Neural progenitor cell (in vitro differentiated cells): Measurements from ENCODE around the gene PSPH. TPM values are rescaled to one million over a fixed set of nuclear protein-coding genes. Genes with fewer than 3 reads are reported as not detected.
A peak's percentile ranks its signal among the peaks of the same experiment; 100 is the strongest.
"Not testable (repeated sequence)": the region's sequence is repeated elsewhere in the genome, so short reads cannot be mapped to it uniquely, and the experiment has no call there.

Experiments
- DNase-seq: peaks from one replicate; pipeline ENCODE4 v3.0.0-alpha.2; 2016; ENCODE audit warnings: low spot score
- H2AFZ ChIP-seq: fragments of 200-600 bp; sonication (generic); replicated peaks from 2 replicates; pipeline ENCODE4 v1.6.1; 2016; ENCODE audit warnings: antibody characterized with exemption
- H3F3A ChIP-seq: fragments of 200-600 bp; sonication (generic); 2 replicates; pipeline ENCODE4 v1.6.1; 2016; ENCODE audit warnings: antibody characterized with exemption, low read depth
- H3K27ac ChIP-seq: fragments of 200-600 bp; sonication (generic); 2 replicates; pipeline ENCODE4 v1.5.1; 2016; ENCODE audit warnings: mild to moderate bottlenecking
- H3K27me3 ChIP-seq: fragments of 200-600 bp; sonication (generic); 2 replicates; pipeline ENCODE4 v1.6.1; 2016; ENCODE audit warnings: mild to moderate bottlenecking, moderate library complexity
- H3K36me3 ChIP-seq: fragments of 200-600 bp; sonication (generic); 2 replicates; pipeline ENCODE4 v1.5.1; 2016
- H3K4me1 ChIP-seq: fragments of 200-600 bp; sonication (generic); 2 replicates; pipeline ENCODE4 v1.6.1; 2016; ENCODE audit warnings: mixed run types
- H3K4me2 ChIP-seq: fragments of 200-600 bp; sonication (generic); 2 replicates; pipeline ENCODE4 v1.6.1; 2016
- H3K4me3 ChIP-seq: fragments of 200-600 bp; sonication (generic); 2 replicates; pipeline ENCODE4 v1.5.1; 2016
- H3K79me2 ChIP-seq: fragments of 200-600 bp; sonication (generic); 2 replicates; pipeline ENCODE4 v1.6.1; 2016; ENCODE audit warnings: low read depth
- H3K9ac ChIP-seq: fragments of 200-600 bp; sonication (generic); 2 replicates; pipeline ENCODE4 v1.6.1; 2016
- H3K9me3 ChIP-seq: fragments of 200-600 bp; sonication (generic); 2 replicates; pipeline ENCODE4 v1.5.1; 2016; ENCODE audit warnings: low read depth
- H4K20me1 ChIP-seq: fragments of 200-600 bp; sonication (generic); 2 replicates; pipeline ENCODE4 v1.6.1; 2016; ENCODE audit warnings: low read depth
- H3K27ac Mint-ChIP-seq: 3 replicates; pipeline ENCODE4 v1.8.0; 2021; ENCODE audit warnings: mixed read lengths
- H3K27me3 Mint-ChIP-seq: 2 replicates; pipeline ENCODE4 v1.8.0; 2022; ENCODE audit warnings: low read depth, mild to moderate bottlenecking, inconsistent platforms, moderate library complexity, mixed read lengths; ENCODE audit not compliant: insufficient read depth
- H3K36me3 Mint-ChIP-seq: 3 replicates; pipeline ENCODE4 v1.8.0; 2021; ENCODE audit warnings: mixed read lengths
- H3K4me1 Mint-ChIP-seq: 3 replicates; pipeline ENCODE4 v1.8.0; 2021; ENCODE audit warnings: mixed read lengths
- H3K4me3 Mint-ChIP-seq: 3 replicates; pipeline ENCODE4 v1.8.0; 2021; ENCODE audit warnings: mild to moderate bottlenecking, moderate library complexity, mixed read lengths
- H3K9me3 Mint-ChIP-seq: 3 replicates; pipeline ENCODE4 v1.8.0; 2020; ENCODE audit warnings: mixed read lengths
- EZH2 ChIP-seq: fragments of 200-600 bp; sonication (generic); IDR thresholded peaks from 2 replicates; pipeline ENCODE4 v1.6.1; 2017; ENCODE audit warnings: antibody characterized with exemption, mild to moderate bottlenecking, moderate library complexity
- EZH2phosphoT487 ChIP-seq: fragments of 200-600 bp; sonication (generic); IDR thresholded peaks from 2 replicates; pipeline ENCODE4 v1.6.1; 2017; ENCODE audit warnings: antibody characterized with exemption
- total RNA-seq: library from RNA; depleted of rRNA; stranded (reverse); fragments of >200 nt; gene quantifications from 2 replicates; pipeline ENCODE4 v1.2.3, GENCODE V29; 2015; ENCODE audit warnings: low replicate concordance
- TF ChIP-seq, protein P1 (sequence below): fragments of 200-600 bp; sonication (generic); IDR thresholded peaks from 2 replicates; pipeline ENCODE4 v1.5.1; 2017; ENCODE audit warnings: antibody characterized with exemption, mild to moderate bottlenecking

The PSPH gene
- total RNA-seq, 1 donor from 2014 or later: 54.9 TPM

GRCh38 chr7:56040730-56041129, 10.5 kb downstream of the PSPH start:
- H2AFZ ChIP-seq: no peak overlapping the region
- no peak overlapping the region for H3K9ac ChIP-seq
- Mint-ChIP-seq H3K4me3 (no peak overlapping the region), H3K36me3 (peaks cover 6% of the 10 kb centered on the region), H3K4me1 (no peaks in the 10 kb centered on the region), H3K9me3 (no peaks in the 10 kb centered on the region), H3K27me3 (peaks cover 3% of the 10 kb centered on the region), H3K27ac (no peak overlapping the region)
- H3K36me3 ChIP-seq: no peaks in the 10 kb centered on the region
- H3K4me3 ChIP-seq: no peak overlapping the region
- DNase-seq: no peak
- H3K79me2 ChIP-seq: peaks cover 4% of the 10 kb centered on the region
- TF ChIP-seq EZH2 (no peak), EZH2phosphoT487 (no peak)
- TF ChIP-seq, protein P1, sequence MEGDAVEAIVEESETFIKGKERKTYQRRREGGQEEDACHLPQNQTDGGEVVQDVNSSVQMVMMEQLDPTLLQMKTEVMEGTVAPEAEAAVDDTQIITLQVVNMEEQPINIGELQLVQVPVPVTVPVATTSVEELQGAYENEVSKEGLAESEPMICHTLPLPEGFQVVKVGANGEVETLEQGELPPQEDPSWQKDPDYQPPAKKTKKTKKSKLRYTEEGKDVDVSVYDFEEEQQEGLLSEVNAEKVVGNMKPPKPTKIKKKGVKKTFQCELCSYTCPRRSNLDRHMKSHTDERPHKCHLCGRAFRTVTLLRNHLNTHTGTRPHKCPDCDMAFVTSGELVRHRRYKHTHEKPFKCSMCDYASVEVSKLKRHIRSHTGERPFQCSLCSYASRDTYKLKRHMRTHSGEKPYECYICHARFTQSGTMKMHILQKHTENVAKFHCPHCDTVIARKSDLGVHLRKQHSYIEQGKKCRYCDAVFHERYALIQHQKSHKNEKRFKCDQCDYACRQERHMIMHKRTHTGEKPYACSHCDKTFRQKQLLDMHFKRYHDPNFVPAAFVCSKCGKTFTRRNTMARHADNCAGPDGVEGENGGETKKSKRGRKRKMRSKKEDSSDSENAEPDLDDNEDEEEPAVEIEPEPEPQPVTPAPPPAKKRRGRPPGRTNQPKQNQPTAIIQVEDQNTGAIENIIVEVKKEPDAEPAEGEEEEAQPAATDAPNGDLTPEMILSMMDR: no peak
- no peaks in the 10 kb centered on the region for H3K4me1 ChIP-seq
- no peak overlapping the region for H3K4me2 ChIP-seq
- H3K27ac ChIP-seq: no peak overlapping the region
- no peaks in the 10 kb centered on the region for H3K27me3 ChIP-seq
- no peaks in the 10 kb centered on the region for H3F3A ChIP-seq
- H4K20me1 ChIP-seq: no peaks in the 10 kb centered on the region
- no peaks in the 10 kb centered on the region for H3K9me3 ChIP-seq

DNA sequence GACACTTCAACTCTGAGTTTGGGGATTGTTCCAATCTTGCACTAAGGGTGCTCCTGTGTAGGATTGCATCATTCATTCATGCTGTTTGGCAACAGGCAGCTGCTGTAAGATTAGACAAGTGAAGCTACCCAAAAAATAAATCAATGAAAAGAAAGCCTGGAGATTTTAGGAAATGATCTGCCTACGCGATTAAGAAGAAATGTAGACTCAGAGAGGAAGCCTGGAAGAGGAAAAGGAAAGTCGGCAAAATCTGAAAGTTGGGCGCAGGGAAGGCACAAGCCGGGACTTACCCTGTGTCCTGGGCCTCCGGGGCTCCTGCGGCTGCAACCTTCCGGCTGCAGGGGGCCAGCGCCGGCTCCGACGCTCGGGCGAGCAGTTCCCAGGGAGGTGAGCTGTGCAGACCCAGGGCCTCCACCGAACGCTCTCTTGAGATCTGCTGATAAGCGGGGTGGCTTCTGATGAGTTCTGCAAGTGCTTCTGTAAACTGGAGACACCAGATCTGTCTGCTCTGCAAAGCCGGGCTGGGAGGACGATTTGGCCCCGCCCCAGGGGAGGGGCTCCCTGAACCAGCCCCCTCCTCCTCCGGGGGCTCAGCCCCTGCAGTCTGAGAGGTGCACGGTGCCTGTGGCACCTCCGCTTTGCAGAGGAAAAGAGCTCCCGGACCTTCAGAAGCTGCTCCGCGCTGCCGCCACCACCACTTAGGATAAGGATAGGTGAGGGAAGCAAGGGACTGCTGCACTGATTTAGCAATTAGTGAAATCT, 17.4 kb downstream of the PSPH start:
- Histone ChIP-seq H3K27me3 (no peaks in the 10 kb centered on the region), H3K4me2 (peak overlapping the region; percentile 94), H3K4me3 (peak overlapping the region; percentile 73), H3K9me3 (no peaks in the 10 kb centered on the region), H3F3A (peaks cover 21% of the 10 kb centered on the region), H2AFZ (peak overlapping the region; percentile 85), H3K4me1 (peaks cover 6% of the 10 kb centered on the region), H4K20me1 (no peaks in the 10 kb centered on the region), H3K36me3 (no peaks in the 10 kb centered on the region), H3K9ac (peak overlapping the region; percentile 46), H3K27ac (peak overlapping the region; percentile 80), H3K79me2 (peaks cover 15% of the 10 kb centered on the region)
- H3K4me3 Mint-ChIP-seq: peak overlapping the region; percentile 87
- DNase-seq: peak; percentile 91
- H3K9me3 Mint-ChIP-seq: no peaks in the 10 kb centered on the region
- no peaks in the 10 kb centered on the region for H3K27me3 Mint-ChIP-seq
- no peak overlapping the region for H3K27ac Mint-ChIP-seq
- peaks cover 9% of the 10 kb centered on the region for H3K36me3 Mint-ChIP-seq
- no peak for TF ChIP-seq EZH2phosphoT487
- TF ChIP-seq, protein P1: peak; percentile 42
- H3K4me1 Mint-ChIP-seq: peaks cover 4% of the 10 kb centered on the region

DNA sequence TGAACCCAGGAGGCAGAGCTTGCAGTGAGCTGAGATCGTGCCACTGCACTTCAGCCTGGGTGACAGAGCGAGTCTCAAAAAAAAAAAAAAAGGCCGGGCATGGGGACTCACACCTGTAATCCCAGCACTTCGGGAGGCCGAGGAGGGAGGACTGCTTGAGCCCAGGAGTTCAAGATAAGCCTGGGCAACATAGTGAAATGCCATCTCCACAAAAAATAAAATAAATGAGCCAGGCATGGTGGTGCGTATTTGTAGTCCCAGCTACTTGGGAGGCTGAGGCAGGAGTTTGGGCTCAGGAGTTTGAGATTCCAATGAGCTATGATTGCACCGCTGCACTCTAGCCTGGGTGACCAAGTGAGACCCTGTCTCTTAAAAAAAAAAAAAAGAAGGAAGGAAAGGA, 18.7 kb downstream of the PSPH start:
- not testable (repeated sequence) for H3K27me3 ChIP-seq, H3K36me3 Mint-ChIP-seq, H4K20me1 ChIP-seq, H3K4me1 ChIP-seq, H3K9me3 Mint-ChIP-seq, DNase-seq, H3K27me3 Mint-ChIP-seq, H3K4me1 Mint-ChIP-seq, H3K9ac ChIP-seq, H2AFZ ChIP-seq, H3K9me3 ChIP-seq, H3K4me3 Mint-ChIP-seq, H3K4me3 ChIP-seq, H3K27ac Mint-ChIP-seq, H3K27ac ChIP-seq, H3K36me3 ChIP-seq
- H3F3A ChIP-seq: peaks cover 21% of the 10 kb centered on the region
- H3K79me2 ChIP-seq: peaks cover 15% of the 10 kb centered on the region
- peak overlapping the region; percentile 94 for H3K4me2 ChIP-seq

GRCh38 chr7:56031556-56031955, 19.7 kb downstream of the PSPH start:
- H2AFZ ChIP-seq, H3K4me2 ChIP-seq, H3K4me1 ChIP-seq, H3K27ac ChIP-seq, DNase-seq, H3K9me3 Mint-ChIP-seq, H3K27me3 ChIP-seq, H3K27me3 Mint-ChIP-seq, H4K20me1 ChIP-seq, H3K27ac Mint-ChIP-seq, H3K9me3 ChIP-seq, H3K4me3 ChIP-seq, H3K9ac ChIP-seq, H3K36me3 ChIP-seq, H3K4me3 Mint-ChIP-seq, H3K4me1 Mint-ChIP-seq: not testable (repeated sequence)
- peaks cover 11% of the 10 kb centered on the region for H3K36me3 Mint-ChIP-seq
- Histone ChIP-seq H3F3A (peaks cover 21% of the 10 kb centered on the region), H3K79me2 (peaks cover 15% of the 10 kb centered on the region)
